AG04450 (cell line): ENCODE results near the gene CCT8. TPM values are rescaled to one million over a fixed set of nuclear protein-coding genes. Genes with fewer than 3 reads are reported as not detected.

Experiments
- CTCF ChIA-PET: fragments of 300-600, 350-600 bp; formaldehyde crosslinking; extraction: SDS; loops from one replicate; lab custom pipeline; 2022; ENCODE audit warnings: antibody characterized with exemption, inconsistent platforms; lab: Charles Lee
- POLR2A ChIA-PET: fragments of 350-600 bp; formaldehyde crosslinking; extraction: SDS; loops from one replicate; lab custom pipeline; 2021; ENCODE audit warnings: antibody characterized with exemption, inconsistent platforms; lab: Yijun Ruan, JAX
- DNase-seq: peaks from one replicate; pipeline ENCODE4 v3.0.0-alpha.2; 2011; ENCODE audit warnings: low read depth, low spot score
- H3K27ac ChIP-seq: one replicate; pipeline ENCODE4 v1.5.1; 2012; ENCODE audit warnings: low read depth, low read length, control low read depth
- H3K27me3 ChIP-seq: one replicate; pipeline ENCODE4 v1.6.0; 2012; ENCODE audit warnings: low read length; ENCODE audit not compliant: control insufficient read depth, insufficient read depth
- H3K4me3 ChIP-seq: 2 replicates; pipeline ENCODE4 v1.5.1; 2011; ENCODE audit warnings: mild to moderate bottlenecking, low read depth, low read length, control low read depth
- H3K9me3 ChIP-seq: 2 replicates; pipeline ENCODE4 v1.5.1; 2012; ENCODE audit warnings: low read length; ENCODE audit not compliant: control insufficient read depth, insufficient read depth
- CTCF ChIP-seq: IDR thresholded peaks from 2 replicates; pipeline ENCODE4 v1.5.1; 2011; ENCODE audit warnings: low read depth, low read length, control low read depth, inconsistent platforms
- polyA plus RNA-seq: library from polyadenylated mRNA; depleted of rRNA; stranded (reverse); fragments of >200 nt; gene quantifications from 2 replicates; pipeline ENCODE4 v1.2.3, GENCODE V29; 2011

Gene CCT8
- polyA plus RNA-seq, 1 experiment, result 265 TPM

GRCh38 chr21:29084372-29084771, 10.9 kb upstream of the CCT8 start:
- Histone ChIP-seq H3K27me3 (no peaks in the 10 kb centered on the region), H3K9me3 (no peaks in the 10 kb centered on the region), H3K27ac (no peak overlapping the region), H3K4me3 (no peak overlapping the region)
- ChIA-PET CTCF (no interaction called here), POLR2A (no interaction called here)
- no peak for TF ChIP-seq CTCF
- DNase-seq, result no peak

- Histone ChIP-seq H3K27me3 (no peaks in the 10 kb centered on the region), H3K4me3 (no peak overlapping the region), H3K9me3 (no peaks in the 10 kb centered on the region), H3K27ac (no peak overlapping the region)
- POLR2A ChIA-PET, result no interaction called here
- CTCF ChIA-PET, result no interaction called here
- DNase-seq, result no peak
- no peak for TF ChIP-seq CTCF
Observed at GRCh38 chr21:29083306-29083705, 9.9 kb upstream of the CCT8 start.

GRCh38 chr21:29082046-29082815, 8.8 kb upstream of the CCT8 start:
- CTCF ChIA-PET, result interaction anchor here (0.7 kb wide), 1 partner anchor 32 kb away, joined by 4 read pairs; no protein-coding TSS in a partner anchor
- no peaks in the 10 kb centered on the region for H3K27me3 ChIP-seq
- no peak for DNase-seq
- H3K4me3 ChIP-seq, result no peak overlapping the region
- no peaks in the 10 kb centered on the region for H3K9me3 ChIP-seq
- POLR2A ChIA-PET, result no interaction called here
- no peak overlapping the region for H3K27ac ChIP-seq
- no peak for TF ChIP-seq CTCF

GRCh38 chr21:29080454-29080941, 7.0 kb upstream of the CCT8 start:
- POLR2A ChIA-PET, result no interaction called here
- CTCF ChIA-PET, result no interaction called here

More at GRCh38 chr21:29080454-29080941, 7.0 kb upstream of the CCT8 start:
- no peak for TF ChIP-seq CTCF
- Histone ChIP-seq H3K27ac (peak overlapping the region; percentile 33), H3K27me3 (no peaks in the 10 kb centered on the region), H3K4me3 (no peak overlapping the region), H3K9me3 (no peaks in the 10 kb centered on the region)
- DNase-seq, result no peak
